ENCODE results near the gene CAPN10.

Gene CAPN10

DNA sequence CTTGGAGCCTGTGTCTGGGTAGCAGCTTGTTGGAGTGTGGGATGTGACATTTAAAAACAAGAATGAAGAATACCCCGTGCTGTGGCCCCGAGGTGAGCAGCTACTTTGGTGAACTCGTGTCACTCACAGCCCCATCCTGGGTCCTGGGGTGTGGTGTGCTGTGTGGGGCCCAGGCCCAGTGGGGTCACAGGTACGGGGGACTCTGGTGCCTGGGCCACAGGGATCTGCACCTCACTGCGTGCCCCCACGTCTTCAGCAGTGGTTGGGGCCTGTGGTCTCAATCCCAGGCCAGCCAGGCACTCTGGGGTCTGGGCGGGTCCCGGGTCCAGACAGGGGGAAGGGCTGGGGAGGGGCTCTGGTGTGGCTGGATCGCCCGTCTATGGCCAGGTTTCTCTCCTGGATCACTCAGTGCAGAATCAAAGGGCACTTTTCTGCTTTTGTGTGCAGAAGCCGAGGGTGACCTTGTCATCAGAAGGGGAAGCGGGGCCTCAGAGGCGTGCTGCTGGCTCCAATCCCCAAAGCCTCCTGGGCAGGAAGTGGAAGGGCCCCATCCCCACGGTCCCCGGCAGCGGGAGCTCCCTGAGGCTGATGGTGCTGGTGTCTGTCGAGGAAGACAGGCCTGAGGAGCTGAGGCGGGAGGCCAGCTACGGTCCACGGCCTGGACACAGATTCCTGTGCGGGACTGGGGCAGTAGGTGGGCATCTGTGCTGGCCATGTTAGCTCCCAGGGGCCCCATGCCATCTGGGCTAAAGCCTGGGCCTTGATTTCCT is 40.2 kb downstream of the CAPN10 start:
- DNase-seq = peak; percentile 69

DNA sequence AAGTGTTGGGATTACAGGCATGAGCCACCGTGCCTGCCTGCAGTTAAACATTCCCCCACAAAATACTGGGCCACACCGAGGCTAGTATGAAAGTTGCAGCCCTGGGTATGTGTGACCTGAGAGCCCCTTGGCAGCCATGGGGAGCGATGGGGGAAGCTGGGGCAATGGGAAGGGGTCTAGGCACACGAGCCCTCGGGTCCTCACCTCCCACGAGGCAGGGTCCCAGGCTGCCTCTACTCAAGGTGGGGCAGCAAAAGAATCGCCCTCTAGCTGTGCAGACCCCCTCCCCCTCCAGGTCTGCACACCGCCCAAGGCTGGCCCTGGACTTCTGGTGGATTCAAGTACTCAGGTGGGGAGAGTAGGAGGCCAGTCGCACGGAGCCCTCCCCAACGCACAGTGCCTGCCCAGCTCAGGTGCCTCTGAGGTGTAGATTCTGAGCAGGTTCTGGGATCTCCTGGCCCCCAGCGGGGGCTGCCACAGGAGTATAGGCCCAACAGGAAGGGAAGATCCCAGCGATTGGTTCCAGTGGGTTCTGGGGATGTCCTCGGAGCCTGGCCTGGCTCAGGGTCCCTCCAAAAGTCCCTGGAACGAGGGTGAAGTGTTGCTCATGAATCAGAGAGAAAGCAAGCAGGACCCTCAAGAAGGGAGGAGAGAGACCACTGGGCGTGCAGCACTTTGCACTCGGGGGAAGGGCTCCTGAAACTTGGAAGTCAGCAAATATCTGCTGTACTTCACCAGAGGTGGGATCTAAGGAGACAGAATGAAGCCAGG is 41.4 kb downstream of the CAPN10 start:
- DNase-seq = no peak

DNA sequence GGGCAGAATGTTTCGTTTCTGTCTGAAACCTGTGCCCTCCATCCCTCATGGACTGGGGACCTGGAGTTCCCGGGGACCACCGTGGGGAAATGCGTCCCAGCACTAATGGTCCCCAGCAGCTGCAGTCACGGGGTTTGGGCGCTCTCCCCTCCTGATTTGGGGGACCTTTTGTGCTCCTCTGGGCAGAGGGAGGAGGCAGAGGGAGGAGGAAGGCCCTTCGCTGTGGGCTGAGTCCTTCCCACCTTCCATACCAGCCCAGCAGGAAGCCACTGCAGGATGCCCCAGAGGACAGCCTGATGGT is 41.9 kb downstream of the CAPN10 start:
- DNase-seq = no peak

DNA sequence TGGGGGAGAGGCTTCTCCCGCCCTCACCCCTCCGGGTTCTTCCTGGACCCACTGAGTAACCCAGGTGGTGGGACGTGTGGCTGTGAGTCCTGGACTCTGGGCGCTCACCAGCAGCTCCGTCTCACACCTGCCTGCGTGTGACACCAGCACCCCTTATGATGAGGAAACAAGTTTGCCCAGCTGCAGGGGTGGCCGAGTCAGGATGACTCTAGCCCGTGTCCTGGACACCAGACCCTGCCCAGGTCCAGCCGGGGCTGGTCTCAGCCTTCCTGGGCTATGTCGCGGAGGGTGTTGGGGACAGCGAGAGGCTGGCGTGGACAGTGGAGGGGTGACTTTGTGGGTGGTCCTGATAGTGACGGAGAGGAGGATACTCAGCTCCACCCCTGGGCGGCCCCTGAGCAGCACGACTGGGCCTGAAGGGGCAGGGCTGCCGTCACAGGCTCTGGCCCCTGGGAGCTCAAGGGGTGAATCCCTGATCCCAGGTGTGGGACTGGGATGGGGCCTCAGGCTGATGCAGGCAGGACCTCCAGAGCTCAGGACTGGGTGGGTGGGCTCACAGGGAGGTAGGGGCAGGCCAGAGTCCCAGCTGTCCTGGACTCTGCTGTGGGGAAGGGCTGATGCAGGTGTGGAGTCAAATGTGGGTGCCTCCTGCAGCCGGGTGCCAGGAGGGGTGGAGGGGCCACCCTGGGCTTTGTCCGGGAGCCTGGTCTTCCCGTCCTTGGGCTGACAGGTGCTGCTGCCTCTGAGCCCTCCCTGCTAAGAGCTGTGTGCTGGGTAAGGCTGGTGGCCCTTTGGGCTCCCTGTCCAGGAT is 42.5 kb downstream of the CAPN10 start:
- DNase-seq = no peak

DNA sequence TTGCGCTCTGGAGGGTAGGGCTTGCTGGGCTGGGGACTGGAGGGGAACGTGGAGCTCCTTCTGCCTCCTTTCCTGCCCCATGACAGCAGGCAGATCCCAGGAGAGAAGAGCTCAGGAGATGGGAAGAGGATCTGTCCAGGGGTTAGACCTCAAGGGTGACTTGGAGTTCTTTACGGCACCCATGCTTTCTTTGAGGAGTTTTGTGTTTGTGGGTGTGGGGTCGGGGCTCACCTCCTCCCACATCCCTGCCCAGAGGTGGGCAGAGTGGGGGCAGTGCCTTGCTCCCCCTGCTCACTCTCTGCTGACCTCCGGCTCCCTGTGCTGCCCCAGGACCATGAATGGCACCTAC is 43.1 kb downstream of the CAPN10 start:
- DNase-seq = no peak

DNA sequence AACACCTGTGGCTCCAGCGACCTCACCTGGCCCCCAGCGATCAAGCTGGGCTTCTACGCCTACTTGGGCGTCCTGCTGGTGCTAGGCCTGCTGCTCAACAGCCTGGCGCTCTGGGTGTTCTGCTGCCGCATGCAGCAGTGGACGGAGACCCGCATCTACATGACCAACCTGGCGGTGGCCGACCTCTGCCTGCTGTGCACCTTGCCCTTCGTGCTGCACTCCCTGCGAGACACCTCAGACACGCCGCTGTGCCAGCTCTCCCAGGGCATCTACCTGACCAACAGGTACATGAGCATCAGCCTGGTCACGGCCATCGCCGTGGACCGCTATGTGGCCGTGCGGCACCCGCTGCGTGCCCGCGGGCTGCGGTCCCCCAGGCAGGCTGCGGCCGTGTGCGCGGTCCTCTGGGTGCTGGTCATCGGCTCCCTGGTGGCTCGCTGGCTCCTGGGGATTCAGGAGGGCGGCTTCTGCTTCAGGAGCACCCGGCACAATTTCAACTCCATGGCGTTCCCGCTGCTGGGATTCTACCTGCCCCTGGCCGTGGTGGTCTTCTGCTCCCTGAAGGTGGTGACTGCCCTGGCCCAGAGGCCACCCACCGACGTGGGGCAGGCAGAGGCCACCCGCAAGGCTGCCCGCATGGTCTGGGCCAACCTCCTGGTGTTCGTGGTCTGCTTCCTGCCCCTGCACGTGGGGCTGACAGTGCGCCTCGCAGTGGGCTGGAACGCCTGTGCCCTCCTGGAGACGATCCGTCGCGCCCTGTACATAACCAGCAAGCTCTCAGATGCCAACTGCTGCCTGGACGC is 43.6 kb downstream of the CAPN10 start:
- DNase-seq = no peak

DNA sequence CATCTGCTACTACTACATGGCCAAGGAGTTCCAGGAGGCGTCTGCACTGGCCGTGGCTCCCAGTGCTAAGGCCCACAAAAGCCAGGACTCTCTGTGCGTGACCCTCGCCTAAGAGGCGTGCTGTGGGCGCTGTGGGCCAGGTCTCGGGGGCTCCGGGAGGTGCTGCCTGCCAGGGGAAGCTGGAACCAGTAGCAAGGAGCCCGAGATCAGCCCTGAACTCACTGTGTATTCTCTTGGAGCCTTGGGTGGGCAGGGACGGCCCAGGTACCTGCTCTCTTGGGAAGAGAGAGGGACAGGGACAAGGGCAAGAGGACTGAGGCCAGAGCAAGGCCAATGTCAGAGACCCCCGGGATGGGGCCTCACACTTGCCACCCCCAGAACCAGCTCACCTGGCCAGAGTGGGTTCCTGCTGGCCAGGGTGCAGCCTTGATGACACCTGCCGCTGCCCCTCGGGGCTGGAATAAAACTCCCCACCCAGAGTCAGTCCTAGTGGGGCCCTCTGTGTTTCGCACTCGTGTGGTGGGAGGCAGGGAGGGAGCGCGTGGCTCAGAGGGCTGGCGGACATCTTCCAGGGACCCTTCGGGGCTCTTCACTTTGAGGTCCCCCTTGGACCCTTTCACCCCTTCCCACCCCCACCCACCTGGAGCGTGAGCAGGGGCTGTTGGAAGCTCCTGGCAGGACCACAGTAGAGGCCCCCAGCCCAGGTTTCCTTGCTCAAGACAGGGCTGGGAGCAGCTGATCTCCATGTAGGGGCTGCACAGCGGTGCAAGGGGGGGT is 44.4 kb downstream of the CAPN10 start:
- DNase-seq = no peak

DNA sequence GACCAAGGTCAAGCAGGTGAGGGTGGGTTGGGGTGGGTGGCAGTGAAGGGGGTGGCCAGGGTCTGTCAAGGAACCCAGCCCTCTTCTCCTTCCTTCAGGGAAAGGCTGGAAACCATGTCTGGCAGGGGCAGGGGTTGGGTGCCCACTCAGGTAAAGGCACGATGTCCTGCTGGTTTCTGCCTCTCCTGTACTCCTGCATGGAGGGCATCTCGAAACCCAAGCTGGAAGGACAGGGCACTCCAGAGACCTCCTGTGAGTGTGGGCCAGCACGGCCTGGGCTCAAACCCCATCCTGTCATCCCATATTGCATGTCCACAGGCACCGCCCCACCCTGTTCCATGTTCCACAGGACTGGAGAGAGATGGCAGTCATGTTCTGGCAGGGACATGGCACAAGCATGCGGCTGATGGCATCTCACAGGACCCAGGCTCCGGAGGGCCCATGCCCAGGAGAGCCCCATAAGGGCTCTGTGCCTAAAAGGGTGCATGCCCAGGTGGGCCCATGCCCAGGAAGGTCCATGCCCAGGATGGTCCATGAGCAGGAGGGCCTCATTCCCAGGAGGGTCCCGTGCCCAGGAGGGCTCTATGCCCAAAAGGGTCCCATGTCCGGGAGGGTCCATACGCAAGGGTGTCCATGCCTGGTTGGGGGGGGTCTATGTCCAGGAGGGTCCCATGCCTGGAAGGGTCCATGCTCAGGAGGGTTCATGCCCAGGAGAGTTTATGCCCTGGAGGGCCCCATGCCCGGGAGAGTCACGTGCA is 45.2 kb downstream of the CAPN10 start:
- no peak for DNase-seq

DNA sequence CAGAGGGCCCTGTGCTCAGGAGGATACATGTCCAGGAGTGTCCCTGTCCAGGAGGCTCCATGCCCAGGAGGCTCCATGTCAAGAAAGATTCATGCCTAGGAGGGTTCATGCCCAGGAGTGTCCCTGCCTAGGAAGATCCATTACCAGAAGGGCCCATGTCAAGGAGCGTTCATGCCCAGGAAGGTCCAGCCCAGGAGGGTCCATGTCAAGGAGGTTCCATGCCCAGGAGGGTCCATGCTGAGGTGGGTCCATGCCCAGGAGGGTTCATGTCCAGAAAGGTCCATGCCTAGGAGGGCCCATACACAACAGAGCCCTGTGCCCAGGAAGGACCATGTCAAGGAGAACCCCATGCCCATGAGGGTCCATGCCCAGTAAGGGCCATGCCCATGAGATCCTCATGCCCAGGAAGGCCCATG is 45.8 kb downstream of the CAPN10 start:
- DNase-seq = no peak

DNA sequence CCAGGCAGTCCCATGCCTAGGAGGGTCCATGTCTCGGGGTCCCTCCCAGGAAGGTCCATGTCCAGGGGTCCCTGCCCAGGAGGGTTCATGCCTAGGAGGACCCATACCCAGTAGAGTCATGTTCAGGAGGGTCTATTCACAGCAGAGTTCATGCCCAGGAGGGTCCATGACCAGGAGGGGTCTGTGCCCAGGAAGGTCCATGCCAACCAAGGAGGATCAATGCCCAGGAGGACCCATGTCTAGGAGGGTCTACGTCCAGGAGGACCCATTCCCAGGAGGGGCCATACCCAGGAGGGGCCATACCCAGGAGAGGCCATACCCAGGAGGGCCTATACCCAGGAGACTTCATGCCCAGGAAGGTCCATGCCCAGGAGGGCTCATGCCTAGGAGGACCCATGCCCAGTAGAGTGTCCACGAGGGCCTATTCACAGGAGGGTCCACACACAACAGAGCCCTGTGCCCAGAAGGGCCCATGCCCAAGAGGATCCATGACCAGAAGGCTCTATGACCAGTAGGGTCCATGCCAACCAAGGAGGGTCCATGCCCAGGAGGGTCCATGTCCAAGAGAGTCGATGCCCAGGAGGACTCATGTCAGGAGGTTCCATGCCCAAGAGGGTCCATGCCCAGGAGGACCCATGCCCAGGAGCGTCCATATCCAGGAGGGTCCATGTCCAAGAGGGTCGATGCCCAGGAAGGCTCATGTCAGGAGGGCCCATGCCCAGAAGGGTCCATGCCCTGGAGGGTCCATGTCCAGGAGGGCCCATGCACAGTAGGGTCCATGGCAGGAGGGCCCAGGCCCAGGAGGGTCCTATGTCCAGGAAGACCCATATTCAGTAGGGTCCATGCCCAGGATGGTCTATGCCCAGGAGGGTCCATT is 48.8 kb downstream of the CAPN10 start:
- no peak for DNase-seq

DNA sequence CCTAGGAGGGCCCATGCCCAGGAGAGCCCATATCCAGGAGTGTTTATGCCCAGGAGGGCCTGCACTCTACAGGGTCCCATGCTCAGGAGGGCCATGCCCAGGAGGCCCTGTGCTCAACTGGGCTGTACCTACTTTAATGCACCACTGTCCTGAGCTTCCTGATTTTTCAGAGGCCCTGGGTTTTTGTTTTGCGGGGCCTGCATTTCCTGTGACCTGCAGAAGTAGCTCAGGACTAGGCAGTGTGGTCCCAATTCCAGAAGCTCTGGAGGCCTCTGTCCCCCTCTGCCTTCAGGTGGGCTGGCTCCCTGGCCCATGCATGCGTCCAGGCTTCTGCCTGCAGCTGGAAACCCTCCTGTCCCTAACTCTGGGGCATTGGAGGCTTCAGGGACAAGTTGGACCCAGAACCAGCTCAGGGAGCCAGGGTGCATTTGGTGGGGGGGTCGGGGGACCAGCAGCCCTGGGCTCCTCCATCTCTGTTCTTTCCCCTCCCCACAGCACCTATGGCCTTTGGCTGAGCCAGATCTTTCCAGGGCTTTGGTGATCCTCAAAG is 49.5 kb downstream of the CAPN10 start:
- DNase-seq = no peak

DNA sequence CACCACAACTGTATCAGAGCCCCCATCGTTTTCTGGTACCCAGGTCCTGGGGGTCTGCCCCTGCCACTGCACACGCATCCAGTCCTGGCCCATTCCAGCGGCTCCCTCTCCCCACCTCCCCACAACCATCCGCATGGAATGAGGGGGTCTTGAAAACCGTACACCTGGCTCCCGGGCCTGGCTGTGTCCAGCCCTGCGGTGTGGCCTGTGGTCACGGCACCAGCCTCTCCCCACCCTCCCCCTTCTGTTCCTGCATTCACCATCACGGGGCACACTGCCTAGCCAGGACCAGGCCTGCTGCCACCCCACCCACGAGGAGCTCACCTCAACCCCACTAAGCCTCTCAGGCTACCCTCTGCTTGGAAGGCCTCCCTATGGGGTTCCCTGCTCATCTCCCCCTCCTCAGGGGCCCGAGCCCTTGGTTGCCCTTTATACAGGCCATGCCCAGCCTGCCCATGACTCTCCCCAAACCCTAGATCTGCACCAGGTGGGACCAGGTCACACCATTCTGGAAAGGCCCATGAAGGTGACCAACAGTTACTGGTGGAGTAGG is 50.1 kb downstream of the CAPN10 start:
- no peak for DNase-seq

DNA sequence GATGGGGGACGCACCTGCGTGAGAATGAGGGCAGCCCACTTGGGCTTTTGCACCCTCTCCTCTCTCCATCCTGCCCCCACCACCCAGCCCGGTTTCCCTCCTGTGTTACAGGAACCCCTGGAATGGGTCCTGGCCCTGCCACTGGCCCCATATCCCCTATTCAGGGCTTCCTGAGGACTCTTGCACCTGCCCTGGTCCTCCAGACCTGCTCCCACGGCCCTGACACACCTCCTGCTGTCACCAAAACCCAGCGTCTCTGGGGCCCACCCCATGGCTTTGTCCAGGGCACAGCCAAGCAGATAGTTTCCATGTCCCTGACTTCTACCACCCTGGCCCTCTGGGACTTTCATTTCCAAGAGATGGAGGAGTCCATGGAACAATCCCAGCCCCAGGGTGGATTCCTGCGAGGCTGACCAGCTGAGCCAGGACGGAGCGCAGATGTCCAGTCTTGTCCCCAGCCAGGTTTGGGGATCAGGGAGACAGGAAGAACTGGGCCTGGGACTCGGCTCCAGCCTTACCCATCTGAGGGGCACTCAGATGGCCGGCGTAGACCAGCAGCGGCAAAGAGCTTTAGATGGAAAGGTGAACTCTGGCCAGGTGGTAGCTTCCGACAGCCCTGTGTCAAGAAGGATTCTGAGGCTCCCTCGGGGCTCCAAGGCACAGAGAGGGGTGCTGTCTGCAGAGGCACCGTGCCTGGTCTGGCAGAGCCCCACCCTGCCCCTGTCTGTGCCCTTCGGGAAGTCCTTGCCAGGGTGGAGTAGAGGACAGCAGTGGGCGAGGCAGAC is 50.8 kb downstream of the CAPN10 start:
- no peak for DNase-seq

DNA sequence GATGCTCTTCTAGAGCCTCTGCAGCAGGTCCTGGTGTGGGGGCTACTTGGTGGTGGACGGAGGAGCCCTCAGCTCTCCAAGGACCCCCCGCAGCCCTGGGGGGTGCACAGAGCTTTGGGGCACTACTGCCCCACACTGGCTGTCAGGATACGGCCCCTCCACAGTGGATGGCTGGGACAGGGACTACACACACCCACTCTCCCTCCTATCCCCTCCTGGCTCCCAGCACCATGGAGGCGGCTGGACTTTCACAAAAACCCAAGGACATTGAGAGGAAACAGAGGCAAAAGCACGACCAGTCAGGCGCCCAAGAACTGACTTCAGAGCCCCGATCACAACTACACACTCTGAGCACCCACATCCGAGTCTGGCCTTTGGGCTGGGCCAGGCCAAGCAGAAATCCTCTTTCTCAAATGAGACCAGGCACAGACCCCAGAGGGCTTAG is 51.4 kb downstream of the CAPN10 start:
- DNase-seq = no peak

DNA sequence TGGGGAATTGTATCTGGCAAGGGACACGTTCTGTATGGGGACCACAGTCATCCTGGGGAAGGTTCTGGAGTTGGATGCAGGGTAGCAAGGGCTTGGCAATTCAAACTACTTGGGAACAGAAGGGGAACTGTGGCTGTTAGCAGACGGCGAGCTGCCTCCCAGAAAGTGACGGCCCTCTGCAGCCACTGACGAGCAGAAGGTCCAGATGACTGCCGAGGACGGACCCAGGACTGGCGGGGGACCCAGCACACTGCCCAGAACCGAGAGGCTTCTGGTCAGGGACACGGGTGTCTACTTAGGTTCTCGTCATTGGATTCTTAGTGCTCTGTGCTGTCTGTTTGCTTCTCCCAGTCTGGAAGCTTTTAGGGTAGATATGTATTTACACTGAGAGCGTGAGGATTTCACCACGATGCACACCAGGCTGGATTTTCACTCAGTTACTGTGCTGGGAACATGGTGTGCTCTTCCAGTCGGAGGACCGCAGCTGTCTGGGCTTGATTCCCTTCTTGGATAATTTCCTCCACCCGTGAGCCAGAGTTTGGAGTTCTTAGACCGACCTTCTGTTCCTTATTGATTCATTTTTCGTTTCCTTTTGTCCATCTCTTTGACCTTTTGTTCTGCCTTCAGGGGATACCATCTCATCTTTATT is 52.1 kb downstream of the CAPN10 start:
- no peak for DNase-seq

DNA sequence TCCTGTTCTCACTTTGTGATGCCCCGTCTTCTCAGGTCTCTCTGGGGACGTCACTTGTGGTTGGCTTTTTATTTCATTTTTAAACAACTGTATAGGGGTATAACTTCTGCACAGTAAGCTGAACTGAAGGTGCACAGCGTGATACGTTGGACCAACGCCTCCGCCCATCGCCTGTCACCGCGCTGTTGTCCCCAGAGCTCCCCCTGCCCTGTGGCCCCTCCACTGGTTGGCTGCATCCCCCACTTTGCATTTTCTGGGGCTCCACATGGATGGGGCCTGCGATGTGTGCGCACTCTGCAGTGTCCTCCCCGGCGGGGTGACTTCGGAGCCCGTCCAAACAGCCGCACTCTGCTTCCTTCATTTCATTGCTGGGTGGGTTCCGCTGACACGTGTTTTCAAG is 53.0 kb downstream of the CAPN10 start:
- no peak for DNase-seq

DNA sequence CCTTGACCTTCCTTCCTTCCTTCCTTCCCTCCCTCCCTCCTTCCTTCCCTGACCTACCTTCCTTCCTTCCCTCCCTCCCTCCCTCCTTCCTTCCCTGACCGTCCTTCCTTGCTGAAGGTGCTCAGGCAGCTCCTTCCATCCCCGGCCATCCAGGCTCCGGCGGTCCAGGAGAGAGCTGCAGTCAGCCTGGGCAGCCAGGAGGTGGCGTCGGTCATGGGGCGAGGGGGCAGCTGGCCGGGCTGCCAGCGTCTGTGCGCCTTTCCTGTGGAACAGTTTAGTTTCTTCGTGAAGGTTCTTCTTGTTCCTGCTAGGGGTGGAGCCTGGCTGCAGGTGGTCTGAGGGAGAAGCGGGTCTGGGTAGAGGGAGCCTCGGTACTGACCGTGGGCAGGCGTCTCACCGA is 54.4 kb downstream of the CAPN10 start:
- no peak for DNase-seq

DNA sequence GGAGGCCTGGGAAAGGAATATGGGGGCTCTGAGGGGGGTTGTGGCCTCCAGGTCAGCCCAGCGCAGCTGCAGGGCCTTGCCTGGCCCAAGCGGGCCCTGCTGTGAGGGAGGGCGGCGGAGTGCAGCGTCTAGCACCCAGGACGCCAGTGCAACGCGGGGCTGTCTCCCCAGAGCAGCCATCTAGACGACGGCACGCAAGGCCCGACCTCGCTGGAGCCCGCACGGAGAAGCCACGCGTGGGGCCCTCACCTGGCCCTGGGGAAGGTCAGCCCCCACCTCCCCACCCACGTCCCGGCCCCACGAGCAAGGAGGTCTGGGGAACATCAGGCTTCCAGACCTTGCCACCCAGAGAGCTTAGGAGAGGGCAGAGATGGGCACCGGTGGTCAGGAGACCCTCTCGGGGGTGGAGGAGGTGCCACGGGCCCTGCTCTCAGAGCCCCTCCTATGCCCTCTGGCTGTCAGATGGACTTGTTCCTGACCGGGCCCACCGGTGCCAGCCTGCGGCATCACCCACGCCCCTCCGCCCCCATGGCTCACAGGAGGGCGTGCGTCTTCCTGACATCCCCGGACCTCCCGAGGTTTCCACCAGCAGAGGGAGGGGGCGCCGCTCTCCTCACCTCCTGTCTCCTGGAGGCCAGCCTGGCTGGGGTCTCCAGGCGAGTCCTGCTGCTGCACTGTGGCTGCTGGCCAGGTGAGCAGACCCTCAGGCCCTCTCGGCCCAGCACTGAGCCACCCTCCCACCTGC is 55.7 kb downstream of the CAPN10 start:
- DNase-seq = no peak
